C4-2B (cell line): ENCODE results near the gene PLA2G4E.
A peak's percentile ranks its signal among the peaks of the same experiment; 100 is the strongest.

Experiments used
- H3K27ac ChIP-seq: fragments of 450-650 bp; 2 replicates; pipeline ENCODE4 v1.5.1; 2017
- CTCF ChIP-seq: fragments of 450-650 bp; conservative IDR thresholded peaks from 2 replicates; pipeline ENCODE4 v1.5.1; 2017; ENCODE audit warnings: mild to moderate bottlenecking
- ZFX ChIP-seq: fragments of 450-650 bp; IDR thresholded peaks from 2 replicates; pipeline ENCODE4 v1.6.1; 2017

Gene PLA2G4E

GRCh38 chr15:41978534-41978933 lies 42.3 kb downstream of the PLA2G4E start:
- TF ChIP-seq ZFX (no peak), CTCF (no peak)

GRCh38 chr15:41977757-41978383 lies 43.0 kb downstream of the PLA2G4E start:
- no peak for TF ChIP-seq CTCF
- TF ChIP-seq ZFX = no peak

More at GRCh38 chr15:41978534-41978933, 42.3 kb downstream of the PLA2G4E start:
- H3K27ac ChIP-seq = no peak overlapping the region

GRCh38 chr15:41975669-41976068 lies 45.2 kb downstream of the PLA2G4E start:
- TF ChIP-seq ZFX (no peak), CTCF (no peak)
- no peak overlapping the region for H3K27ac ChIP-seq

More at GRCh38 chr15:41977757-41978383, 43.0 kb downstream of the PLA2G4E start:
- no peak overlapping the region for H3K27ac ChIP-seq

- no peak overlapping the region; the same call in 1 of the 2 replicates for H3K27ac ChIP-seq
- TF ChIP-seq CTCF = no peak
- TF ChIP-seq ZFX = no peak
Observed at GRCh38 chr15:41974041-41974440, 46.8 kb downstream of the PLA2G4E start.

- peak within 1 kb of the TSS; percentile 79 for H3K27ac ChIP-seq
- TF ChIP-seq ZFX (no peak; the same call in 1 of the 2 replicates), CTCF (peak; percentile 75)
Observed at GRCh38 chr15:41972253-41973242, 48.3 kb downstream of the PLA2G4E start, which contains the start of gene EHD4. EHD4 (minus strand) TSS chr15:41972557; CDS start chr15:41972494, 63 bp downstream.

- TF ChIP-seq CTCF (no peak), ZFX (no peak)
- peak overlapping the region; percentile 79 for H3K27ac ChIP-seq
Observed at GRCh38 chr15:41971895-41972252, 49.0 kb downstream of the PLA2G4E start.
